Liver (tissue), 9 donors: ENCODE measurements around the gene EXPH5. TPM values are rescaled to one million over a fixed set of nuclear protein-coding genes. Genes with fewer than 3 reads are reported as not detected.

Experiments used
- DNase-seq: peaks from one replicate; pipeline ENCODE4 v3.0.0-alpha.2; 2017; ENCODE audit warnings: low spot score
- H3K27ac ChIP-seq, 2 donors: one replicate each; pipeline ENCODE4 v1.7.0; 2013; ENCODE audit warnings: inconsistent platforms in 2 of 2, low read length in 2 of 2, control low read depth in 1 of 2, low read depth in 1 of 2, mild to moderate bottlenecking in 1 of 2
- H3K27me3 ChIP-seq, 4 donors: one replicate each; pipeline versions ENCODE4 v1.6.1 to v1.7.0; 2013; ENCODE audit warnings: low read length in 3 of 4, inconsistent platforms in 1 of 4, mild to moderate bottlenecking in 1 of 4, moderate library complexity in 1 of 4; ENCODE audit not compliant: control insufficient read depth in 4 of 4, insufficient read depth in 4 of 4
- H3K36me3 ChIP-seq, 4 donors: one replicate each; pipeline versions ENCODE4 v1.6.1 to v1.7.0; 2013; ENCODE audit warnings: low read length in 3 of 4, mild to moderate bottlenecking in 3 of 4, low read depth in 1 of 4, moderate library complexity in 1 of 4; ENCODE audit not compliant: control insufficient read depth in 4 of 4, insufficient read depth in 3 of 4
- H3K4me1 ChIP-seq, 4 donors: one replicate each; pipeline versions ENCODE4 v1.6.1 to v1.7.0; 2013; ENCODE audit warnings: low read length in 3 of 4, mild to moderate bottlenecking in 3 of 4, moderate library complexity in 1 of 4; ENCODE audit not compliant: control insufficient read depth in 4 of 4, insufficient read depth in 4 of 4
- H3K4me3 ChIP-seq, 3 donors: one replicate each; pipeline versions ENCODE4 v1.6.1 to v1.7.0; 2013; ENCODE audit warnings: low read length in 3 of 3, control low read depth in 1 of 3, low read depth in 1 of 3, mild to moderate bottlenecking in 1 of 3
- H3K9ac ChIP-seq, 2 donors: one replicate each; pipeline ENCODE4 v1.7.0; 2013; ENCODE audit warnings: low read length in 2 of 2, mild to moderate bottlenecking in 2 of 2, moderate library complexity in 2 of 2, control low read depth in 1 of 2, low read depth in 1 of 2
- H3K9me3 ChIP-seq, 4 donors: one replicate each; pipeline versions ENCODE4 v1.6.1 to v1.7.0; 2013; ENCODE audit warnings: low read length in 3 of 4; ENCODE audit not compliant: control insufficient read depth in 4 of 4
- CTCF ChIP-seq: fragments of 150-350 bp; IDR thresholded peaks from 2 replicates; pipeline ENCODE4 v1.5.1; 2017; ENCODE audit warnings: improper control_type of control experiment, low read depth, low read length; ENCODE audit not compliant: missing input control
- EGR1 ChIP-seq, 2 donors: IDR thresholded peaks; 2 replicates each; pipeline ENCODE4 v1.6.1; 2016 to 2018; ENCODE audit warnings: antibody characterized with exemption in 2 of 2, low read depth in 2 of 2
- FOXA1 ChIP-seq: IDR thresholded peaks from 2 replicates; pipeline ENCODE4 v1.6.1; 2016; ENCODE audit warnings: antibody characterized with exemption
- FOXA2 ChIP-seq: IDR thresholded peaks from 2 replicates; pipeline ENCODE4 v1.6.1; 2016; ENCODE audit warnings: antibody characterized with exemption
- GABPA ChIP-seq, 2 donors: IDR thresholded peaks in 1 of 2; conservative IDR thresholded peaks in 1 of 2; 2 replicates each; pipeline ENCODE4 v1.6.1; 2016; ENCODE audit warnings: antibody characterized with exemption in 2 of 2, mild to moderate bottlenecking in 1 of 2, moderate library complexity in 1 of 2
- HNF4A ChIP-seq, 2 donors: conservative IDR thresholded peaks; 2 replicates each; pipeline ENCODE4 v1.6.1; 2016; ENCODE audit warnings: antibody characterized with exemption in 2 of 2, mild to moderate bottlenecking in 2 of 2
- HNF4G ChIP-seq: IDR thresholded peaks from 2 replicates; pipeline ENCODE4 v1.6.1; 2016; ENCODE audit warnings: antibody characterized with exemption
- JUND ChIP-seq, 2 donors: IDR thresholded peaks; 2 replicates each; pipeline ENCODE4 v1.6.1; 2016; ENCODE audit warnings: antibody characterized with exemption in 2 of 2
- MAX ChIP-seq: IDR thresholded peaks from 2 replicates; pipeline ENCODE4 v1.6.1; 2016; ENCODE audit warnings: antibody characterized with exemption
- NR2F2 ChIP-seq: IDR thresholded peaks from 2 replicates; pipeline ENCODE4 v1.6.1; 2016; ENCODE audit warnings: antibody characterized with exemption
- RAD21 ChIP-seq, 2 donors: IDR thresholded peaks; 2 replicates each; pipeline ENCODE4 v1.6.1; 2016; ENCODE audit warnings: antibody characterized with exemption in 2 of 2, mild to moderate bottlenecking in 2 of 2
- REST ChIP-seq: IDR thresholded peaks from 2 replicates; pipeline ENCODE4 v1.6.1; 2016; ENCODE audit warnings: antibody characterized with exemption, mild to moderate bottlenecking
- RXRA ChIP-seq, 2 donors: IDR thresholded peaks; 2 replicates each; pipeline ENCODE4 v1.6.1; 2017 to 2018; ENCODE audit warnings: antibody characterized with exemption in 2 of 2, mild to moderate bottlenecking in 1 of 2
- SP1 ChIP-seq: IDR thresholded peaks from 2 replicates; pipeline ENCODE4 v1.6.1; 2018; ENCODE audit warnings: antibody characterized with exemption, mild to moderate bottlenecking
- TAF1 ChIP-seq: conservative IDR thresholded peaks from 2 replicates; pipeline ENCODE4 v1.6.1; 2016; ENCODE audit warnings: antibody characterized with exemption, mild to moderate bottlenecking
- YY1 ChIP-seq: IDR thresholded peaks from 2 replicates; pipeline ENCODE4 v1.6.1; 2016; ENCODE audit warnings: antibody characterized with exemption, mild to moderate bottlenecking
- WGBS: extraction: QIAGEN DNeasy Blood & Tissue Kit; methylation state at CpG from one replicate; pipeline ENCODE4 v1.1.7; 2013; 5-methylcytosine and 5-hydroxymethylcytosine counted together
- polyA plus RNA-seq, 2 donors: library from polyadenylated mRNA; stranded (reverse) in 1 of 2; unstranded in 1 of 2; fragments of 200-250 nt in 1 of 2; fragments of >200 nt in 1 of 2; fragmentation: Nextera tagmentation in 1 of 2; extraction: Ambion mirVana in 1 of 2; gene quantifications; one replicate each; pipeline versions ENCODE4 v1.2.1 to v1.2.3, GENCODE V29; 2013 to 2015
- total RNA-seq, 2 donors: library from RNA; depleted of rRNA; stranded (reverse); fragments of >200 nt; gene quantifications; one replicate each; pipeline ENCODE4 v1.2.3, GENCODE V29; 2014
- TF ChIP-seq, protein P1 (sequence below): IDR thresholded peaks from 2 replicates; pipeline ENCODE4 v1.6.1; 2016; ENCODE audit warnings: antibody characterized with exemption
- TF ChIP-seq, protein P2 (sequence below): IDR thresholded peaks from 2 replicates; pipeline ENCODE4 v1.6.1; 2016; ENCODE audit warnings: antibody characterized with exemption
- donor health status: healthy.
- donor health status: healthy.
- donor health status: healthy.
- donor health status: healthy.
- donor health status: healthy.

EXPH5 gene
- total and polyA plus RNA-seq, 4 donors = 0.47 to 6.1 (median 1.5) TPM

DNA sequence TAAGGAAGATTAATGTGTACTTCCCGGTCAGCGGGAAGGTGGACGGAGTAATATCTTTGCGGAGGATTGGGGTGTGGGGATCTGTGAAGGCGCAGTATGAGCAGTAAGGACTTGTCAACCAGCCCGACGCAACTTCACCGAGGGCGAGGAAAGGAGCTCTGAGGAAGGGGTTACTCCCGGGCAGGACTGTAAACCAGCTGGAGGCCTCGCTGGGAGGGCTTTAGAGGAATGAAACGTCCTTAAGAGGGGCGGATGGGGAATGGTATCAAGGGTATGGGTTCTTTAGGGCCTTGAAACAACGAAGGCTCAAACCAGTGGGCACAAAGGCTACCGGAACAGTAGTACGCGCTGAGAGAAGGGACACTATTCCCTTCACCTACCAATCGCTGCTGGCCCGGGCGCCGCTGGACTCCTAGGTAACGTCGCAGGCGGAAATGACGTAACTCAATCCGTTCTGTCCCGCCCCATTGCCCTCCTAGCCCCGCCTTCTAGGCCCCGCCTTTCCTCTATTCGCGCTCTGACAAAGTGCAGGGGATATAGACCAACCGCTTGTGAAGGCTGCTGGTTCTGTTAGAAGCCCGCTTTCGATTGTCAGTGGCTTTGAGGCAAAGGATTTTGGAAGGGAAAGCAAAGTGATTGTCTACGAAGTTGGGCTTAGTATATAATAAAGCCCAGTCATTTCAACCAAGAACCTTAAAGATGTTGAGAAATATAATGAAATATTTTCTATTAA, 126.3 kb downstream of the EXPH5 start, which contains the start of gene C11orf65 (continued):
- TF ChIP-seq CTCF (no peak), MAX (no peak), RXRA (IDR thresholded peaks at IDR 0.05) (peak; percentile 64 to 71), GABPA (IDR thresholded peaks at IDR 0.05 in 1 of 2, conservative IDR thresholded peaks at IDR 0.05 in 1 of 2) (peak; percentile 84 to 94), FOXA2 (no peak), FOXA1 (peak; percentile 34), NR2F2 (no peak), RAD21 (IDR thresholded peaks at IDR 0.05) (peak; percentile 25 to 52), HNF4A (conservative IDR thresholded peaks at IDR 0.05) (no peak), JUND (IDR thresholded peaks at IDR 0.05) (peak; percentile 64 to 73)
- TF ChIP-seq, protein P1, sequence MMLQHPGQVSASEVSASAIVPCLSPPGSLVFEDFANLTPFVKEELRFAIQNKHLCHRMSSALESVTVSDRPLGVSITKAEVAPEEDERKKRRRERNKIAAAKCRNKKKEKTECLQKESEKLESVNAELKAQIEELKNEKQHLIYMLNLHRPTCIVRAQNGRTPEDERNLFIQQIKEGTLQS = no peak

DNA sequence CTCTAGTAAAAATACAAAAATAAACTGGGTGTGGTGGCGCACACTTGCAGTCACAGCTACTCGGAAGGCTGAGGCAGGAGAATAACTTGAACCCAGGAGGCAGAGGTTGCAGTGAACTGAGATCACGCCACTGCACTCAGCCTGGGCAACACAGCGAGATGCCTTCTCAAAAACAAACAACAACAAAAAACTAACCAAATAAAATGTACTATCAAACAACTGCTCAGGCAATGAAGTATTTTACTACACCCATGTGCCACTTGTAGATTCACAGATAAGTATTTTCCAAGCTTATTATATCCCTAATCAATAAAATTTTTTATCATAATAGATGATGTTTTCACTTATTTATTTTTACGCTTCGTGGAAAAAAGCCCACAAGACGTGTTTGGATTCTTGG, 127.2 kb downstream of the EXPH5 start:
- H3K4me1 ChIP-seq = peaks cover 0 to 11% (median 1%) of the 10 kb centered on the region in 4 donors
- 33% methylated on average over 7 of the region's 7 CpGs for WGBS
- TF ChIP-seq GABPA (IDR thresholded peaks at IDR 0.05 in 1 of 2, conservative IDR thresholded peaks at IDR 0.05 in 1 of 2) = no peak
- TF ChIP-seq NR2F2 = no peak
- TF ChIP-seq HNF4A (conservative IDR thresholded peaks at IDR 0.05) = no peak
- TF ChIP-seq, protein P2, sequence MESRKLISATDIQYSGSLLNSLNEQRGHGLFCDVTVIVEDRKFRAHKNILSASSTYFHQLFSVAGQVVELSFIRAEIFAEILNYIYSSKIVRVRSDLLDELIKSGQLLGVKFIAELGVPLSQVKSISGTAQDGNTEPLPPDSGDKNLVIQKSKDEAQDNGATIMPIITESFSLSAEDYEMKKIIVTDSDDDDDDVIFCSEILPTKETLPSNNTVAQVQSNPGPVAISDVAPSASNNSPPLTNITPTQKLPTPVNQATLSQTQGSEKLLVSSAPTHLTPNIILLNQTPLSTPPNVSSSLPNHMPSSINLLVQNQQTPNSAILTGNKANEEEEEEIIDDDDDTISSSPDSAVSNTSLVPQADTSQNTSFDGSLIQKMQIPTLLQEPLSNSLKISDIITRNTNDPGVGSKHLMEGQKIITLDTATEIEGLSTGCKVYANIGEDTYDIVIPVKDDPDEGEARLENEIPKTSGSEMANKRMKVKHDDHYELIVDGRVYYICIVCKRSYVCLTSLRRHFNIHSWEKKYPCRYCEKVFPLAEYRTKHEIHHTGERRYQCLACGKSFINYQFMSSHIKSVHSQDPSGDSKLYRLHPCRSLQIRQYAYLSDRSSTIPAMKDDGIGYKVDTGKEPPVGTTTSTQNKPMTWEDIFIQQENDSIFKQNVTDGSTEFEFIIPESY = no peak
- no peak for TF ChIP-seq RAD21 (IDR thresholded peaks at IDR 0.05)
- no peak for TF ChIP-seq MAX
- no peak for TF ChIP-seq RXRA (IDR thresholded peaks at IDR 0.05)
- no peak for TF ChIP-seq YY1
- TF ChIP-seq JUND (IDR thresholded peaks at IDR 0.05) = no peak
- TF ChIP-seq HNF4G = no peak
- TF ChIP-seq SP1 = no peak
- no peak for TF ChIP-seq EGR1 (IDR thresholded peaks at IDR 0.05; ENCODE audit: low read depth in 2 of 2)
- no peak for TF ChIP-seq TAF1
- TF ChIP-seq REST = no peak
- no peak for TF ChIP-seq FOXA1
- TF ChIP-seq, protein P1 = no peak
- no peak for TF ChIP-seq FOXA2
- no peak for DNase-seq
- H3K27me3 ChIP-seq = no peaks in the 10 kb centered on the region
- H3K9me3 ChIP-seq = no peaks in the 10 kb centered on the region
- no peaks in the 10 kb centered on the region for H3K36me3 ChIP-seq
- peak overlapping the region; percentile 99 to 100 for H3K27ac ChIP-seq
- H3K4me3 ChIP-seq = peak overlapping the region; percentile 55 to 95 (median 90)
- H3K9ac ChIP-seq = peak overlapping the region; percentile 99
